ENCODE data around the gene HLF. TPM values are rescaled to one million over a fixed set of nuclear protein-coding genes. Genes with fewer than 3 reads are reported as not detected.

HLF gene, protein sequence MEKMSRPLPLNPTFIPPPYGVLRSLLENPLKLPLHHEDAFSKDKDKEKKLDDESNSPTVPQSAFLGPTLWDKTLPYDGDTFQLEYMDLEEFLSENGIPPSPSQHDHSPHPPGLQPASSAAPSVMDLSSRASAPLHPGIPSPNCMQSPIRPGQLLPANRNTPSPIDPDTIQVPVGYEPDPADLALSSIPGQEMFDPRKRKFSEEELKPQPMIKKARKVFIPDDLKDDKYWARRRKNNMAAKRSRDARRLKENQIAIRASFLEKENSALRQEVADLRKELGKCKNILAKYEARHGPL
- 0.22 and 0.26 TPM in 2 replicates for total RNA-seq

DNA sequence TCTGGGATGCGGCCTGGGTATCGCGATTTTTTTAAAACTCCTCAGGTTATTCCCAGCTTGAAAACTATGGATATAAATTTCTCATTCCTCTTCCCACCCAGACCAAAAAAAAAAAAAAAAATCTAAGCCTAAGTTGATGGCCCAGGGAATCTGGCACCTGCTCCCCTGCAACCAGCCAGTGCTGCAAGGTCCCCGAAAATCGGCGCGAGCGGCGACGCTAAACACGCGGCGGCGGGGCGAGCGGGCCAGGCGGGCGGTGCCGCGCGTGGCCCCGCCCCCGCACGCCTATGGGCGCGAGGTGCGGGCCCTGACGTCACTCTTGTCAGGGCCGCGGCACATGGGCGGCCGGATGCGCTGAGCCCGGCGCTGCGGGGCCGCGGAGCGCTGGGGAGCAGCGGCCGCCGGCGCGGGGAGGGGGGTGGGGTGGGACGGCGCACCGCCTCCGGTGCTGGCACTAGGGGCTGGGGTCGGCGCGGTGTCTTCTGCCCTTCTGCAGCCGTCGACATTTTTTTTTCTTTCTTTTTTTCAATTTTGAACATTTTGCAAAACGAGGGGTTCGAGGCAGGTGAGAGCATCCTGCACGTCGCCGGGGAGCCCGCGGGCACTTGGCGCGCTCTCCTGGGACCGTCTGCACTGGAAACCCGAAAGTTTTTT, at the start of gene HLF:
Gene HLF, plus strand, starts transcription at position 316 of the 654 bp plus-strand sequence. CDS start 525 bp downstream, outside the sequence.

Other genes starting within 250 kb of the HLF start
- gene MMD, start 156.9 kb downstream of the HLF start, total RNA-seq = 10.6 and 12.0 TPM in 2 replicates
- gene SMIM36, start 246.5 kb downstream of the HLF start, total RNA-seq = not detected in 2 replicates